Islet of Langerhans (tissue), 1 donor: Measurements from ENCODE around the gene BARX1.
"Not testable (repeated sequence)": the region's sequence is repeated elsewhere in the genome, so short reads cannot be mapped to it uniquely, and the experiment has no call there.

ENCODE experiments used
- FAIRE-seq: peaks from one replicate; lab custom pipeline; 2011; peaks lifted over from hg19 to GRCh38; lab: Jason Lieb, UNC

Gene BARX1

DNA sequence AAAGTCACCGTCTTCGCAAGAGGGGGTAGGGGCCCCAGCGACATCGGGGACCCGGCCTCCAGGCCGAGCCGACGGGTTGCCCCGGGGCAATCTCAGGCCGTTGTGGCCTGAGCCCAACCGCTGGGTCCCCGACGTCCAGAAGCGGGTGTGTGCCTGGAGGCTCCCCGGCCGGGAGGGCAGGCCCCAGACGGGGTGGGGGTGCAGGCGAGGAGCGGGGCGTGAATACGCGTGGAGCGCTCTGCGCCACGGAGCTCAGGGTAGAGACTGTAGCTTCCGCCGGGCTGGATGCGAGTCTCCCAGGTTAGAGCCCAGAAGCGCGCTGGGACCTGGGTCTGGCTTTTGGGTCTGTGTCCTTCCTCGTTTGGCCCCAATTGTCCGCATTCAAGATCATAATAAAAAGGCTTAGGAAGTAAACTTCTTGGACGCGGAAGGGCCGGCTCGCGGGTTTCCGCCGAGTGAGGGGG lies 3.5 kb downstream of the BARX1 start:
- FAIRE-seq: no peak

DNA sequence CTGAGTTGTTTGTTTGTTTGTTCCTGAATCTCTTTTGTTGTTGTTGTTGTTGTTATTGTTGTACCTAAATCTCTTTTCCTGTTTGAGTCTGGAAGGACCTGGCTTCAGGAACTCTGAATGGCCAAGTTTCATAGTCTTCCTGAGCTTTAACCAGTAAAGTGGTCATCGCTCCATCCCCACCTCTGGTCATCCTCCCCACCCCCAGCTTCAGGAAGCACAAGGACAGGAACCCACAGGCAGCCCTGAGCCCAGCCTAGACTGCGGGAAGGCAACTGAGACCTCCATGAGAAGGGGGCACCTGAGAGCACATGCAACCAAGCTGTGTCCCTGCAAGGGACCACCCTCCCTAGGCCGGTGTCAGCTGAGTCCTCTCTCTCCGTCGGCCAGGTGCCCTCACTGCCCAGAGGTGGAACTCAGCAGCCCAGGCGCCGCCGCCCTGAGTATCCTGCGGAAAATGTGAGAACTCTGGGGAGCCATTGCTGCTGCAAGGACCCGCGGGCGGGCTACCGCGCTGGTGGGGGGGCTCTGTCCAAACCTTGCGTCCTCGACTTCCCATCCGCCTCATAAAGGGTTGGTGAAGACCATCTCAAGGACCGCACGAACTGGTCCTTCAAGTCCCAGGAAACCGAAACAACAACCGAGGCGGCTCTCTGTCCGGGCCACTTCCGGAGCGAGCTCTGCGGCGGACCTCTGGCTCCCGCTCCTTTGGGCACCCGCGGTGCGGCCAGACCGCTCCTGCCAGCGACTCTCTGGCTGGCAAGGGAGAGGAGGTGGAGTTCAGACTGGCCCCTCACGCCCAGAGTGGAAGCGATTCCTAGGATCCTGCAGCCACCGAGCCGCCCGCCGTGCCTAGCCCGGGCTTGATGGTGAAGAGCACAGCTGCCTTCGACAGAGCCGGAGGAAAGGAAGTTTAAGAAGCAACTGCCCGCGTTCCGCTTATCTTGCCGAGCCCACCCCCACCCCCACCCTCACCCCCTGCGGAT lies 4.2 kb downstream of the BARX1 start:
- no peak for FAIRE-seq

DNA sequence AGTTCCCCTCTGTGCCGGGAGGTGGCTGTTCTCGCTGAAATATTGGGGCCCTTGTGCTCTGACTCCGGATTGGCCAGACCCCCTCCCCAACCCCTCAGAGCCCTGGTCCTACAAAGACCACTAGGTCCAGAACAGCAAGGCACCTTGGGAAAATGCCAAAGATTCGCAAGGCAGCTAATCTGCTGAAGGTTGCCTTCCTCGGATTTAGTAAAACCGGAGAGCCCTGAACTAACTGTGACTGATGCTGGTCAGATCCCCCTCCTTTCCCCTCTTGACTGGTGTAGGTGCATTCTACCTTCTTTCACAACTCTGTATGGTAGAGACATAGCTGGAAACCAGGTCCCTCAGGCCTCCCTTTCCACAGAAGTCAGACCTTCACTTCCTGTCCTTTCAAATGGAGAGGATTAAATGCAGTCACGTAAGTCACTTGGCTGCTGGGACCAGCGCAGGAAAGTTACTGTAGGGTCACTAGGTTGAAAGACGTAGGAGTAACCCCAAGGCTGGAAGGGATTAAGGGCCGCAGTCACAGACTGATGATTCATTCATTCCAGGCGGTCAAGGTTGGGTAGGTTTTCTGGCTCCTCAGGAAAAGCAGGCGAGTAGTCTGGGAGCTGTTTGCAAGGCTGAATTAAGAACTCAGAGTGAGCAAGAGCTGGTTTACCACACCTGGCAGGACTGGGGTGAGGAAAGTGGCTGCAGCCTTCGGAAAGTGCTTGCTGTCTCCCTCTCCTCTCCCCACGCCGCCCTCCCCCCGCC lies 5.3 kb downstream of the BARX1 start:
- FAIRE-seq: no peak

DNA sequence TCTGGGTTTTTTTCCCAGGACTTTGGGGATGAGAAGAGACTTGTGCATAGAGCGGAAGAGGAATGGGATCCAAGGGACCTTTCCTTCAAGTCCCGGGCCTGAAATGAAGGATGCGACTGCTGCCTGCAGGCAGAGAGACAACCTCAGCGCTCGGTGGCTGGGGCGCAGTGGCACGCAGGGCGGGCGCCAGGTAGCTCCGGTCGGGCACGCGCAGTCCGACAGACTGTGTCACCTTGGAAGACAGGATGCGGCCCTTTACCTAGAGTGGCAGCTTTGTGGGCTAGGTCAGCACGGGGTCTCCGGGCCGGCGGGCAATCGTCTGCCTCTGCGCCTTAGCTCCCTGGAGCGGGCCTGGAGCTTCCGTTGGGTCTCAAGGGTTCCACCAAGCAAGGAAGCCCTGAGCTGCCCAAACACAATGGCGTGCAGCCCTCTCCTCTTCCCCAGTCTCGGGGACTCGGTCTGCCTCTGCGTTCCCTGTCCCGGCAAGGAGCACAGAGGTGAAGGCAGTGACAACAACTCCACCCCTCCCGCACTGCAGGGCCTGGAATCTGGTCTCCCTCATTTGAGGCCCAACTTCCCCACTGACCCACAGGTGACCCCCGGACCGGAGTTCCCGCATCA lies 6.0 kb downstream of the BARX1 start:
- no peak for FAIRE-seq

DNA sequence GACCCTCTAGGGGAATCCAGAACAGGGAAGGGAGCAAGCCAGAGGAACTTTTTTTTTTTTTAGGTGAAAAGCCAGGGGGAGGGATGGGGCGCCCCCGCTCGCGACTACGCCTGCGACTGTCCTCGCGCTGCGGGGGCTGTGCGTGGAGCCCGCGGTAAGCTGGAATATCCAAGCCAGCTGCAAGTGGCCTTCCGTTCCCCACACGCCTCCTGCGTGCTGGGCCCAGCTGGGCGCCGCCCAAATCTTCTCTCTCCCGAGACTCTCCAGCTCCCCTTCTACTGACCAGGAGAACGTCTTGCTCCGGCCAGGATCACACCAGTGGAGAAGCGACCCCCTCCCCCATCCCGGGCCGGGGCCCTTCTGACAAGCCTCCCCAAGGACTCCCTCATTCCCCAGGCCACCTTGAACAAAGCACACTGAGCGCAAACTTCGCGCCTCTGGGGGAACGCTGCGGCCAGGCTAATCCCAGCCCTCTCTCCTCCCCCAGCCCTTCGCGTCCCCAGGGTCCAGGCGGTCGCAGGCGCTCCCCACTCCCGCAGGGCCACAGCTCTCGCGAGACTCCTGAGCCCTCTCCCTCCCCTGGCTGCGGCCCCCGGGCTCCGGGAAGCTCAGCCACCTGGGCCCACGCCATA lies 6.6 kb downstream of the BARX1 start:
- no peak for FAIRE-seq

DNA sequence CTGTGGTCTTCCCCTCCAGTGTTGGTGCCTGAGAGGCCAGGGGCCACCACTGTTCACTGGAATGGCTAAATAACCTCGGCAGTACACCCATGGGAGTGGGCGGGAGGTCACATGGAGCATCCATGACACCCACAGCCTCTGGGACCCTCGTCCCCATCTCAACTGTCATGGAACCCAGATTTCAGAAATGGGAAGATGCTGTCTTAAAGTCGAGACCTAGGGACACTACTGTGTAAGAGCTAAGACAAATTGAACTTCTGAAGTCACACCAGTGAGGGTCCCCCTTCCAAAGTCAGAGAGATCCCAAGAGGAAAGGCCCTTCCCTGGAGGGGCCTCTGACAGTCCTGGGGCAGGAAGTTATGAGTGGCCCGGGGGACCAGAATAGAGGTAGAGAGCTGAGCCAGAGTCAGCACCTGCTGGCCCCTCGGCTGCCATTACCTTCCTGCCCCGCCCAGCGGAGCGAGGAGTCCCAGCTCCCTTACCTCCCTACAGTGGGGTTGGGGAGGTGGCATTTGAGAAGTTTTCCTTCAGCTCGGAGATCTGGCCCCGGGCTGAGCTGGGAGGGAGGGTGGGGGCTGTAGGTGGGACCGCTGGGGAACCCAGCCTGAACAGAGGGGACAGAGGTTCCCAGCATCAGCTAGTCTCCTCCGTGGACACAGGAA lies 7.6 kb downstream of the BARX1 start:
- FAIRE-seq: no peak

DNA sequence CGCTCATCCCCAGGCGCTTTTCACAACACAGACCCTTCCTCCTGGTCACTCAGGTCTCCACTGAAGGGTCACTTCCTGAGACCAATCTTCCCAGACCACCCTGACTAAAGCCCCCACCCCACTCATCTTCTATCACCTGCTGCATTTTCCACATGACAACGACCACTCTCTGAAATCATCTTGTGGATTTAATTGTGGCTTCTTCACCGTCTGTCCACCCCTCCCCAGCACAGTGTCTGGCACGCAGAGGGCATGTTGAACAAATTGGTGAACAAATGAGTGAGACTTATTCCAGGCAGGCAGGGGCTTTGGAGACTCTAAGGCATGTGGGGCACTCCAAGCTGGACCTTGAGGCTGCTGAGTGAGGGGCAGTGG lies 8.8 kb downstream of the BARX1 start:
- FAIRE-seq: no peak

DNA sequence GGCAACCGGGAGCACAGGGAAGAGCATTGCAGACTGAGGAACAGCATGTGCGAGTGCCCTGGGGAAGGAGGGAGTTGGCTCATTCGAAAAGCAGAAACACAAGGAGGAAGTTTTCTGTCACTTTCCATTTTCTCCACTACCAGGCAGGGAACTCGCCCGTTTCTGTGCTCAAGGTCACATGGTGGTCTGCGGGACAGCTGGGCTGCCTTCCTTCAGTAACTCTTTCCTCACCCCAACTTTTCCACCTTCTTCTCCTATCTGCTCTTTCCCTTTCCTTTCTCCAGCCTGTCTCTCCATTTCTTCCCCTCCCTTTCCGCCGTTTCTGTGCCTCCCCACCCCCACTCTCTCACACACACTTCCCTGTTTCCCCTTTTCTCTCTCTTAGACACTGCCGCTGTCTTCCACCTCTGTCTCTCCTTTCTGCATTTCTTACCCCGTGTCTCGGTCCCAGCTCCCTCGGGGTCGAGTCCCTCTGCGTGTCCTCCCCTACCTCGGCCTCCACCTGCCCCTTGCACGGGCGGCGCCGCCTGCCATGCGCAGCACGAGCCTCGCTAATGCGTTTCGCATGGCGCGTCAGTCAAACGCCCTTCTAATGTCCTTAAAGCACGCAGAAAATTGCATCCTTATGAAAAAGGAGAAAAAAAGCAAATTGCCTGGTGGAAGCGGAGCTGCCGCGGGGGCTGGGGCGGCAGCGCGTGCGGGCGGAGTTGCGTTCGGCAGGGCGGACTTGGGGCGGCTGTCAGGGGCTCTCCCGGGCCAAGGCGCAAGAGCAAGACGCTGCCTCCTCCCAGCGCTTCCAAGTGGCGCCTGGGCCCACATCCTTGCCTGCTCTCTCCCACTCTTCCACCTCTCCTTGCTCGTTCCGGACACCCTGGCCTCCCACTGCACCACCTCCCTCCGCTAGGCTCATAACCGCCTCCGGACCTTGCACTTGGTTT lies 9.5 kb downstream of the BARX1 start:
- no peak for FAIRE-seq

DNA sequence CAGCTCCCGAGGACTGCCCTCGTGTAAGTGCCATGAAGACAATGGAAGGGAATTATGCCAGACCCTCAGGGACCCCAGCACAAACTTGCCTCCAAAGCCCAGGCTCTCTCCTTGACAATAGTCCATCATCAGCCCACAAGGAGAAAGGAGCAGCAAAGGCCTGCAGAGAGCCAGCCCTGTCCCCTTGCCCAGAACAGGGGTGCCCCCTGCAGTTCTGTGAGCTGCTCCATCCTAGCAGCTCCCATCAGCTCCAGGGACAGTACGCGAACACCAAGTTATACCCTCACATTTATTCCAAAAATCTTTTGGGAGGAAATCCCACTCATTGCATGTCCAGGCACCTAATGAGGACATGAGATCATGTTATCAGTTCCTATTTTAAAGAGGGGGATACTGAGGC lies 11.1 kb downstream of the BARX1 start:
- FAIRE-seq: no peak

DNA sequence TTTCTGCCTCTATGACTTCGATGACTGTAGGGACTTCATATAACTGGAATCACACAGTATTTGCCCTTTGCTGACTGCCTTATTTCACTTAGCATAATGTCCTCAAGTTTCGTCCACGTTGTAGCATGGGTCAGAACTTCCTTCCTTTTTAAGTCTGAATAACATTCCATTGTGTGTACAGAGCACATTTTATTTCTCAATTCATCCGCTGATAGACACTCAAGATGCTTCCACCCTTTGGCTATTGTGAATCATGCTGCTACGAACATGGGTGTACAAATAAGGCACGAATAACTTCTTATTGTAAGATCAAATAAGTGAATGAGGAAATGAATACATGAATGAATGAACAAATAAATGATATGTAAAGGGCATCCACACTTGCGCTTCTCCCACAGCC lies 13.0 kb downstream of the BARX1 start:
- FAIRE-seq: no peak

DNA sequence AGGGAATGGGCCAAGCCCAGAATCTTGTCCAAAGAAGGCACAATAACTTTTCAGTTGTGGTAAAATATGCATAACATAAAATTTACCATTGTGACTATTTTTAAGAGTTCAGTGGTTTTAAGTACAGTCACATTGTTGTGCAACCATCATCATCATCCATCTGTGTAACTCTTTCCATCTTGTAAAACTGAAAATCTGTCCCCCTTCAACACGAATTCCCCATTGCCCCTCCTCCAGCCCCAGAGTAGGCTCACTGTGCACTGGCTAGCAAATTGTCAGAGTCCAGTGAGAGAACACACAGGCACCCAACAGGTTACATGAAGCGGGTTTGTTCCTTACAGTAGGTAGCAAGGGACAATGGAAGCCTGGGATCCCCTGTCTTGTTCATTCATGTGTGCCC lies 13.7 kb downstream of the BARX1 start:
- FAIRE-seq: no peak

DNA sequence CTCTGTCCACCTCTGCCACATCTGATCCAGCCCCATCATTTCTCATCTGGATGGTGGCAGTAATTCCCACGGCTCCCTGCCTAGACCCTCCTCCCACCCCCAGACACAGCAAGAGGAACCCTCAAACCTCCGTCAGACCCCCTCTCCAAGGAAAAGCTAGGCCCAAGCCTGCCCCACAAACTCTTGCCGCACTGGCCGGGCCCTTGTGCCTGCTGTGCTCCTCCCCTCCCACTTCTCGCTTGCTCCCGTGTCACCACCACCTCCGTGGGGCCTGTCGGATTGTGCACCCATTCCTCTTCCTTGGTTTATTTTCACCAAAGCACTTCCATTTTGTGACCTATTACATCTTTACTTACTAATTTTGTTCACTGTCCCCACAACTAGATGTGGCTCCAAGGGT lies 14.2 kb downstream of the BARX1 start:
- no peak for FAIRE-seq

DNA sequence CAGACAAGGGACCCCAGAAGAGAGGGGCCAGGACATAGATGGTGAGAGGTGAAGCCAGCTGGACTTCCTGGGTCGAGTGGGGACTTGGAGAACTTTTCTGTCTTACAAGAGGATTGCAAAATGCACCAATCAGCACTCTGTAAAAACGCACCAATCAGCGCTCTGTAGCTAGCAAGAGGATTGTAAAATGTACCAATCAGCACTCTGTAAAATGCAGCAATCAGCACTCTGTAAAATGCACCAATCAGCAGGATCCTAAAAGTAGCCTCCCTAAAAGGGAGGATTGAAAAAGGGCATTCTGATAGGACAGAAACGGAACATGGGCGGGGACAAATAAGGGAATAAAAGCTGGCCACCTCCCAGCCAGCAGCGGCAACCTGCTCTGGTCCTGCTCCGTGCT lies 15.6 kb downstream of the BARX1 start:
- FAIRE-seq: not testable (repeated sequence)

DNA sequence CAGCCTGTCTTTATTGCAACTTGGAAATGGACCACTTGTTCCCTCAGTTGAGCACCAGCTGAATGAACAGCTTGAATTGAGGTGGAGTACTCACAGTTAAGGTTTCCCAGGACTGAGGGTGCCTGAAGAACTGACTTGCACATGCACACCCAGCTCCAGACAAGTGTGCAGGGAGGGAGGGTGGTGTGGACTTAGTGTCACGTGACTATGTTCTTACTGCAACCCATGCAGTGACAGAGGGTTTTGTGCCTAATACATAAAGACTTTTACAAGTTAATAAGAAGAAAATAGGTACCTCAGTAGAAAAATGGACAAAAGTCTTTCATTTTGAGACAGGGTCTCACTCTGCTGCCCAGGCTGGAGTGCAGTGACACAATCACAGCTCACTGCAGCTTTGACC lies 18.0 kb downstream of the BARX1 start:
- no peak for FAIRE-seq

DNA sequence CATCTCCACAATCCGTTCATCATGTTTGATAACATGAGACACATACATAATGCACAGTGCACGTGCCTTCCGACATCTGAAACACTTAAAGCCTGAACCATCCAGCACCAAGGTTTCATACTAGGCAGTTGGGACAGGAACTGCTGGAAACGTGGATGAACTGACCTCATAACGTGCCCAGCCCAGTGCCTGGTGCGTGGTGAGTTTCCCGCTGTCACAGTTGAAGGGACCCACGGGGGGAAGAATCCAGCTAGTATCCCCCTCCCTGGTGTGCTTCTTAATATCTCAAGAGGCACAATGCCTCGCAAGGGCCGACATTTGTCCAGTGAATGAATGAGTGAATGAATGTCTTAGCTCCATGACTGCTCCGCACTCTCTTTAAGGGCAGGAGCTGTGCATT lies 23.2 kb downstream of the BARX1 start:
- FAIRE-seq: no peak

DNA sequence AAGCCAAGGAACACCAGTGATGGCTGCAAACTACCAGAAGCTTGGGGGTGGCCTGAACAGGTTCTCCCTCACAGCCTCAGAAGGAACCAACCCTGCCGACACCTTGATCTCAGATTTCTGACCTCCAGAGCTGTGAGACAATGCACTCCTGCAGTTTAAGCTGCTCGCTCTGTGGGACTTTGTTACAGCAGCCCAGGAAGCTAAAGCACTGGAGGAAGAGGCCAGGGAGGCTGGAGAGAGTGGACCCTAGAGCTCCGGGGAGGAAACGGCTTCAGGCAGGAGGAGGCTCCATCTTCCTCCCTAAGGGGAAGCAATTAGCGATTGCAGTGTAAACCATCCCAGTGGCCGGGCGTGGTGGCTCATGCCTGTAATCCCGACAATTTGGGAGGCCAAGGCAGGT lies 25.1 kb downstream of the BARX1 start:
- FAIRE-seq: no peak

DNA sequence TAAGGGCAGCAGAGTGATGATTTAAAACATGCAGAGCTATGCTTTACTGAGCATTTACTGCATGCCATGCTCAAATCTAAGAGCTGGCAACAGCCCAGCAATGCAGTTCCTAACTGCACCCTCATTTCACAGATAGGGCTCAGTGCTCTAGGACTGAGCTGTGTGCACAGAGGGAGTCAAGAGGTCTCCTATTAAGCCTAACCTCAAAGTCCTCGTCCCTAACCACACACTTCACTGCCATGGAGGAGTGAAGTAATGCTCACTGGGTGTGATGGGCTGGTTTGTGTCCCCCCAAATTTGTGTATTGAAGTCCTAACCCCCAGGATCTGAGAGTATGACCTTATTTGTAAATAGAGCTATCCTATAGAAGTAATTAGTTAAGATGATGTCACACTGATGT lies 25.9 kb downstream of the BARX1 start:
- no peak for FAIRE-seq

DNA sequence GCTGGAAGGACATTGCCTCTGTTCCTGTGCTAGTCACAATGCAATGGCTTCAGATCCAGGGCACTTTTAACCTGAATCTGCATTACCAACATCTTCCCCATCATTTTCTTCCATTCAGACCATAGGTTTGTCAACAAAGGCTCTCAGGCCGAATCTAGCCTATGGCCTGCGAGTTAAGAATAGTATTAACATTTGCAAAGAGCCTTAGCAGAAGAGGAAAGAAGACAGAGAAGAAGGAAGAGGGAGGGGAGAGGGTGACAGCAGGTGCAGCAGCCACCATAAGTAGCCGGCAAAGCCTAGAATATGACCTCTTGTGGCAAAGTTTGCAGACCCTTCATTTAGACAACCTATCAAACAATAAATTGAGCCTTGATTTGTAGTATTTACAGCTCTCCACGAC lies 32.6 kb downstream of the BARX1 start:
- FAIRE-seq: no peak

DNA sequence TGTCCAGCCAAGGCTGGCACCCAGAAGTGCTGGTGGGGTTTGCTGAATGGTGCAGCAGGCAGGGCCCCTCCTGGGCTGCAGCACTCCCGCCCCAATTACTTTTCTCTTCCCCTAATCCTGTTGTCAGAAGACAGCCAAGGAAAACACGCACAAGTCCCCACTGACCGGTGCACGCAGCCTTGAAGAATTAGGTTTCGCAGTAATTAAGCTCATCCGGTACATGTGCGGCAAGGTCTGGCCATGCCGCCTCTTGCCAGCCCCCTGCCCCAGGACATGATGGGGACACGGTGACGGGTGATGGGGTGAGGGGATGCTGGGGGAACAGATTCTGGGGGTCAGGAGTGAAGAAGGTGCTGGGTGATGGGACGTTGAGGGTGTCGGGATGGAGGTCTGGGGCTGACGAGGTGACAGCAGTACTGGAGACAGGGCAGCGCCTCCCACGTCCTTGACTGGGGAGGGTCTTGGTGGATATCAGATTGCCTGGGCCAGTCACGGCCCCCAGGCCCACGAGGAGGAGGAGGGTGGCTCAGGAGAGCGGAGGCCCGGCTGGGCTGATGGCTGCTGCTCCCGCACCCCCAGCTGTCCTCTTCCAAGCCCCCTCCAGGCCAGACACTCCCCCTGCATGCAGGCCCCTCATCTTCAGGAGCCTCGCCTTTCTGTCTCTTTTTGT lies 34.9 kb downstream of the BARX1 start:
- no peak for FAIRE-seq

DNA sequence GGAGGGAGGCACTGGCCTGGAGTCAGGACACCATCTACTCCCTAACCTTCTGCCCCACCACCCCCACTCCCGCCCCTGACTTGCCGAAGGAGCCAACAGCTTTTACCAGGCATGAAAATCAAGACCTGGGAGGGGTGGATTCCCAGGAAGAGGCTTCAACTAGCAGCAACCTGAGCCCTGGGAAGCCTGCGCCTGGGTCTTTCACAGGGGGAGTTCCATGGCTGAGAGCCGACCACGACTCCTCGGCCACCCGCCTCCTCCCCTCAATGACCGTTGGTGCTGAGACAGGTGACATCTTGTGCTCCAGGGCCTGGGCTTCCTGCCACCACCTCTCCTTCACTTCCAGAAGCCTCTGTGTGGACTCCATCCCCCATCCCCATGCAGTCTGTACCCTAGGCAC lies 37.1 kb downstream of the BARX1 start:
- no peak for FAIRE-seq
